CD4-positive, alpha-beta T cell treated with Interleukin-12 subunit alpha and Interleukin-12 subunit beta, for 1 hour (primary cell): ENCODE measurements around the gene SLC25A21.

Source experiments
- DNase-seq: peaks from one replicate; pipeline ENCODE4 v3.0.0-alpha.2; 2020

Gene SLC25A21

DNA sequence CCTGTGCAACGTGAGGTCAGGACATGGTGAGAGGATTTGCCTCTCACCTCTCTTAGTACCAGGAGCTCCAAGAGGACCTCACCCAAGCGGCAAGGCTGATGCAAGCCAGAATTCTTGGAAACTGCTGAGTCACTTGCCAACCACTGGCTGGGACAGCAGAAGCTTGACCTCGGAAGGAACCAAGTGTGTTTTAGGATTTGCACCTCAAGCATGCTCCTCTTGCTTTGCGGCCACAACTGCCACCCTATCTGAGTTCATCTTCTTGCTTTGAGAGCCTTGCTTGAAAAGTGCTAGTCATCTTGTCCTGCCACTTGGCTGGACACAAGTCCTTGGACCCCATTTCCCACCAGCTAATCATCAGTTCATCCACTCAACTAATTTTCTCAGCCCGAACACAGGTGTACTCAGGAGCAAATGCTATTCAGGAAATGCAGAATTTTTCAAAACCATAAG lies 195.8 kb downstream of the SLC25A21 start:
- DNase-seq = no peak

DNA sequence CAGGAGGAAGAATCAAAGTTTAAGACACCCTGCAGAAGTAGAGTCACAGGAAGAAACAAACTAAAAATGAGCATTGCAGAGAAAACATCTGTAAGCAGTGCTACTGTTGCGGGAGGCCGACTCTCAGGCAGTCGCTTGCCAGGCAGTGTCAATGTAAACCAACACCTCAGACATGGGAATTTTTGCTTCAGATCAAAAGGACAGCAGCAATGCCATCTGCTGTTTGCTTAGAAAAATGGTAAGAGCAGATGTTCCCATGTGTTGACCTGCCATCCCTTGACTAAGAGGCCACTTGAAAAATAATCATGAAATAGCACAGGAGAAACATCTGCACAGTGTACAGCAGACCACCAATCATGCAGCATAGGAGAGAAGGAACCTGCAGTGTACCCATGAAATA lies 196.6 kb downstream of the SLC25A21 start:
- DNase-seq = no peak

- DNase-seq = no peak
Measured at GRCh38 chr14:36974985-36975384, 197.4 kb downstream of the SLC25A21 start.

GRCh38 chr14:36973806-36974442 lies 198.5 kb downstream of the SLC25A21 start:
- no peak for DNase-seq

DNA sequence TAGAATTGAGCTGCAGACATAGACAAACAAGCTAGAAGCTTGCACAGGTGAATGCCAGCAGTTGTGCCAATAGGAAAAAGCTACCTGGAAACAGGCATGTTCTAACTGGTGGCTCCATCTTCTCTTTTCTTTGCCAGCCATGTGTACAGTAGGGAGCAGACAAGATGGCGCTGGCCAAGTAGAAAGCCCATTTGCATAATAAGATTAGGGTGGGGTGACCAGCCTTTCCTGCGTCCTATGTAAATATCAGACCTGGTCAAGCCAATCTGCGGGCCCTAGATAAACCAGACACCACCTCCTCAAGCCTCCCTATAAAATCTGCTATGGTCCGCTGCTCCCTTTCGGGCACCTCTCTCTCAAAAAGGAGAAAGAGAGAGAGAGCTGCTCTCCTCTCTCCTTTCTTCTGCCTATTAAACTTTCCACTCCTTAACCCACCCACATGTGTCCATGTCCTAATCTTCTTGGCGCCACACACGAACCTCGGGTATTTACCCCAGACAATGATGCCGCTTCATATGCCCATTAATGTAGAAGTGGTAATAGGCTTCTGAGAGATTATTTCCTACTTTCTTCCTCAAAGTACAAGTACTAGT lies 201.0 kb downstream of the SLC25A21 start:
- no peak for DNase-seq

DNA sequence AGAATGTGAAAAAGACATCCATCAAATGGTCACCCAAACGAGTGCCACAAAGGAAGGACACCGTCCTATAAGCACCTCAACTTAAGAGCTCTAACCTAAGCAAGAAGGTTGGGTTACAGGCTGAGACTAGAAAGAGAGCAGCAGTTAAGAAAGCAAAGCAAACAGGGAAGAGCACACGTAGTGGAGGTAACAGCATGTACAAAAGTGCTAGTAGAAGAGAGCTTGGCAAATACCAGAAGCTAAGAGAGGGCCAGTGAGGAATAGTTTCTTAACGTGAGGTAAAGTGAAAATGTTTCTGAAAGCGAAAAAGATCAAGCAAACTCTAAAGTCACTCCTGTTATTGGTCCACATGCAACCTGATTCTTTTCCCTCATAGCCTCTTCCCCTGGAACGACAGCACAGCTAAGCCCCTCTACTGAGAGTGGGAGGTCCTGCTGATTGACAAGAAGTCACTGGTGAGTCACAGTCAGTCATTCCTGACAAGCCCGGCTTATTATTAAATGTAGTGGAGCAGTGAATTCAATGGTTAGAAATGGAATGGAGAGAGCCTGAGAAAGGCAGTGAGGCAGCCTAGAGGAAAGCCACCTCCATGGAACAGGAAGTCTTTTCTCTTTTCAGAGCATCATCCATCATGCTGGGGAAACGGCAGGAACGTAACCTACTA lies 204.4 kb downstream of the SLC25A21 start:
- DNase-seq = no peak

- DNase-seq = no peak
Measured at GRCh38 chr14:36955967-36956366, 216.4 kb downstream of the SLC25A21 start.

GRCh38 chr14:36955376-36955775 lies 217.0 kb downstream of the SLC25A21 start:
- no peak for DNase-seq

DNA sequence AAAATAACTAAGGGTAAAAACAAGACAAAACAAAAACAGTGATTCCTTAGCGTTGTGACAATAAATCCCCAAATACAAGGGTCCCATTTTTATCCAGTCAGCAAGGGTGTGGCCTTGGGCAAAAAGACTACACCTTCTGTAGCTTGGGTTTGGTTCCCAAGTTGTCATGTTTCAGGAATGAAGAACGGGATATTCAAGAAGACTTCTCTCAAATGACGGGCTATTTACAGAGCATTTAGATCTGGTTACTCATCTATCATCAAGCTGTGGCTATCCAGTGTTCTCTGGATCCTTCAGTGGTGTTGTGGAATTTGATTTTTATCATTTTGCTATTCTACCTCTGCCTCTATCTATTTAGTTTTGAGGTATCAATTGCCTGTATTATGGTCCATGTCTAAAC lies 219.7 kb downstream of the SLC25A21 start:
- no peak for DNase-seq

GRCh38 chr14:36951380-36951911 lies 221.0 kb downstream of the SLC25A21 start:
- DNase-seq = no peak

DNA sequence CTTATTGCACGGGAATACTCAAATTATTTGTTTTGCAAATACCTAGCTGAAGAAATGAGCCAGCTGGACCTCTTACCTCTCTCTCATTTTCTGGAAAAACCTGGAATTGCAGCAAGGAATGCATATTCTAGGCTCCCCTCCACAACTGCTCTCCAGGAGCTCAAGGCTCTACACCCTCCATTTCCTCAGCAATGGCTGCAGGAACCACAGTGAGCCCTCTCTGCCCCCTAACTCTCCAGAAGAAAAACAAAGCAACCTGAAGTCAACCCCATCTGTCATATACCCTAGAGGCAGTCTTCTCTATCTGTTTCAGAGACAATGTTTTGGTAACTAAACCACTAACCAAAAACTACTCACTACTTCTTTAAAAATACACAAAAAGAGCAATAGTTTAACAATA lies 221.6 kb downstream of the SLC25A21 start:
- DNase-seq = no peak

DNA sequence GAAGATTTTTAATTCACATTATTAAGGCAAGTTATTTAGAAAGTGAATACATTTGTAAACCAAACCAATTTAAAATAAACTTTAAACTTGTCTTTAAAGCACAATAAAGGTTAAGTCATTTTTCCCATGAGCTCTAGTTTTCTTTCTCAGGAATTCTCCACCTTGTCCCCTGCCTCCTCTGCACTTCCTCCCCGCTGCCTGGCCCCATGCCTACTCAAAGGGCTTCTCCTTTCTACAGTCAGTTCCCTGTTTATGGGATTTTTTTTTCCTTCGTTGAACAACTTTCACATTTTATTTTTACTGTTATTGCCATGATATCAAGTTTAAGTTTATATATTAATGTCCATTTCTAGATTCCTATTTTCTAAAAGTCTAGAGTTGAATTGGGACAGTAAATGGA lies 223.0 kb downstream of the SLC25A21 start:
- no peak for DNase-seq

GRCh38 chr14:36948157-36948859 lies 224.1 kb downstream of the SLC25A21 start:
- DNase-seq = no peak

GRCh38 chr14:36947362-36947761 lies 225.0 kb downstream of the SLC25A21 start:
- DNase-seq = no peak

- no peak for DNase-seq
Measured at GRCh38 chr14:36946872-36947271, 225.5 kb downstream of the SLC25A21 start.

DNA sequence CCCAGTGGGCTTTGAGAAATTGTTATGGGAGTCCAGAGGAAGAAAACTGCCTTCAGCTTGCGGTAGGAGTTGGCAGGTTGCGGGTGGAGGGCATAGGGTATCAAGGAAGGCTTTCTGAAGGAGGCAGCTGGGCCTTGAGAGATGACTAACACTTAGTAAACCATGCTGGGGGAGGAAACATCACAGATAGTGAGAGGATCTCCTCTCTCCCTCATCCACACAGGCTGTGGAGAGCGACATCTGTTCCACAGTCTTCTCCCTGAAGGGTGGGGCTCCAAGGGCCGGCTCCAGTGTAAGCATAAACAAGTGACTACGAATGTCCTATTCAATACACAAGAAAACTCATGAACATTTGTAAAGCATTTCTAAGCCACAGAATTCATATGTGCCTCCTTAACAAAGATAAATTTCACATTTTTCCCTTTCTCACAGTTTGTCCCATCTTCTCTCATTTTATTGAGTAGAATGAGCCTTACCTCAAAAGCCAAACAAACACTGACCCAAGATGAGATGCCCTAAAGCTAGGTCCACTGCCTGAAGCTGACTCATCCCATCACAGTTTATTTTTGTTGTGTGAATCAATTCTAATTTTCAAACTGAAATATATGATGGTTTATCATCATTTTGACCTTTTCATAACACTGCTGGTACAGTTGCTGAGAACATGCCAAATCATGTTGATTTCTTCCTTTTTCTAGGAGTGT lies 227.9 kb downstream of the SLC25A21 start:
- no peak for DNase-seq

- no peak for DNase-seq
Measured at GRCh38 chr14:36942522-36943245, 229.7 kb downstream of the SLC25A21 start.

DNA sequence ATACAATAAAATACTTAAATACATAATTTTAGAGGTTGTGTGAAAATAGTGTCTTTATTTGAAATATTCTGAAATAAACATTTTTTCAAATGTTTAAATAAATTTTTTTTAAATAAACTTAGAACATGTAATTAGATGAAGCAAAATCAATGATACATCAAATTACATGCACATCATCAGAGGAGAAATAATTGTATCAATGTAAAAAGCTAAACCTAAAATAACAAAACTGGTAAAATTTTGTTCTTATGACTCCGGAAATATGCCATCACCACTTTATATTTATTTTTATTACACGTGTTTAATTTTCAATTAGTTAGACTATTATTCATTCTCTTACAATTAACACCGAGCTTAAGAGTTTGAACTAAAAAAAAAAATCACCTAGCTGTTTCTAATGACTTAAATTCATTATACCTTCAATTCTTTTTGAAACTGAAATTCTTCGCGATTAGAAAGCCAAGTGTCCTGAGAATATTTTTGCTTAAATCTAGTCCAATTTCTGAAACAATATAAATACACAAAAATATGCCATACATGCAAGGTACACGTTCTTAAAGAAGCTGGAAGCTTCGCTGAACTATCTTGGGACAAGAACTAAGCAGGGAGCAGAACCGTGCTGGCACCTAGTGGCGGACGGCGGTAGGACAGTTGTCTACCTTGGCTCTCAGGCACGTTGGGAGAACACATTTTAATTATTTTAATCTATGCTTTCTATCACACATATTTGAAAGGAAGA lies 230.5 kb downstream of the SLC25A21 start:
- DNase-seq = peak; percentile 30

- no peak for DNase-seq
Measured at GRCh38 chr14:36940476-36940875, 231.9 kb downstream of the SLC25A21 start.

DNA sequence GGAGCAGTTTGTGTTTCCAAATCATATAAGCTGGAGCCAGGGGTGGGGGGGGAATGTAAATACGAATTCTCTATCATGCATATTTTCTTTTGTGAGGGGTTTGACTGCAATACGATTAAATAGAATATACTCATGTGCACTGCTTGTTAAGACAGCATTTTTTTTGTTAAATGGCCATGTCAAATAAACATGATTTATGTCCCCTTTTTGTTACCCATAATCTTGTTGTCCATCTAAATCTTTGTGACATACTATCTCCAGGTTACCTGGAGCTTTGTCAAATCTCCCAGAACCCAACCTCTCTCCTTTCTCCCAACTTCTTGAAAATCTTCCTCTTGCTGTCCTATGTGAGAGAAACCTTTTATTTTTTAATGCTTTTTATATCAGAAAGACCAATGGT lies 233.1 kb downstream of the SLC25A21 start:
- DNase-seq = no peak

DNA sequence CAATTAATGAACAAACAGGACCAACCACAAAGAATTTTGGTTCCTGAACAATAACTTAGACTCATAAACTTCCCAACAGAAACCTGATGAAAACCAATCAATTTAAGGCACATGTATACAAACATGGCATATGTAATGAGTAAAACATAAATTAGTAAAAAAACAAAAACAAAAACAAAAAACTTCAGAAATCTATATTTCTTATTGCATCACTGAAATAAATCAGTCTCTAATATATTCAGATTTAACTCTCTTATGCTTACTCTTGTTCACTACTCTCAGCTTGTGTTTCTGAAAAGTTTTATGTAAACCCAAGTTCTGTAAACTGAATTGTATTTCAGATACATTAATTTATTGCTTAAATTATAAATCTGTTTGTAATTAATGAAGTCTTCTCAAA lies 233.7 kb downstream of the SLC25A21 start:
- no peak for DNase-seq
